SH-SY5Y (cell line): ENCODE results near the gene DNM2.

Experiments
- GATA2 ChIP-seq: IDR thresholded peaks from 2 replicates; pipeline ENCODE4 v1.6.1; 2011; ENCODE audit warnings: mild to moderate bottlenecking, low read depth, low read length
- GATA3 ChIP-seq: IDR thresholded peaks from 2 replicates; pipeline ENCODE4 v1.6.1; 2011; ENCODE audit warnings: low read depth, mild to moderate bottlenecking, low read length, moderate library complexity

DNA sequence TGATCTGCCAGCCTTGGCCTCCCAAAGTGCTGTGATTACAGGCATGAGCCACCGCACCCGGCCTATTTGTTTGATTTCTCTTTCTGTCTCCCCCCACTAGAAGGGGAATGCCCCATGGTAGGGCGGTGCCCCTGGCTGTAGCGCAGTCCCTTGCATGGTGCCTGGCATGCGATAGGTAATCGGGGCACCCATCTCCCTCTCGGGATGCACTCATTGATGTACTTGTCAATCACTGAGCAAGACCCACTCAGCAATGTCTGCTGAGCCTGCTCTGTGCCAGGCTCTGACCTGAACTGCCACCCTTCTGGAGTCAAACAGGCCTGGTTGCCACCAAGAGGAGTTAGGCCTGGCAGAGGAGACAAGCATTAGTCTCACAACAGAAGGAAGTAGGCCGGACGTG is 19.8 kb downstream of the DNM2 start:
- TF ChIP-seq GATA3 = no peak
- no peak for TF ChIP-seq GATA2
